Skeletal muscle satellite cell (primary cell): Measurements from ENCODE around the gene MEAF6.

Source experiments
- H3K27me3 ChIP-seq: 2 replicates; pipeline ENCODE4 v1.7.0; 2013; ENCODE audit warnings: low read length; ENCODE audit not compliant: control insufficient read depth, insufficient read depth
- H3K36me3 ChIP-seq: 2 replicates; pipeline ENCODE4 v1.7.0; 2013; ENCODE audit warnings: mild to moderate bottlenecking, control low read depth, low read length; ENCODE audit not compliant: insufficient read depth
- H3K4me1 ChIP-seq: 2 replicates; pipeline ENCODE4 v1.7.0; 2013; ENCODE audit warnings: low read length; ENCODE audit not compliant: control insufficient read depth, insufficient read depth
- H3K4me2 ChIP-seq: 2 replicates; pipeline ENCODE4 v1.7.0; 2013; ENCODE audit warnings: mild to moderate bottlenecking, low read length
- H3K4me3 ChIP-seq: 2 replicates; pipeline ENCODE4 v1.7.0; 2013; ENCODE audit warnings: low read length
- H3K9ac ChIP-seq: 2 replicates; pipeline ENCODE4 v1.7.0; 2013; ENCODE audit warnings: mild to moderate bottlenecking, low read depth, low read length, moderate library complexity
- H3K9me3 ChIP-seq: replicated peaks from 2 replicates; pipeline ENCODE4 v1.7.0; 2013; ENCODE audit warnings: mild to moderate bottlenecking, control low read depth, low read length

The MEAF6 gene

GRCh38 chr1:37497832-37498231 is 16.7 kb downstream of the MEAF6 start:
- Histone ChIP-seq H3K9me3 (no peaks in the 10 kb centered on the region), H3K4me3 (no peak overlapping the region), H3K27me3 (no peaks in the 10 kb centered on the region), H3K4me1 (peaks cover 28% of the 10 kb centered on the region), H3K36me3 (peaks cover 45% of the 10 kb centered on the region), H3K9ac (no peak overlapping the region), H3K4me2 (no peak overlapping the region)

- Histone ChIP-seq H3K4me1 (peaks cover 28% of the 10 kb centered on the region), H3K9me3 (no peaks in the 10 kb centered on the region), H3K4me3 (no peak overlapping the region), H3K4me2 (no peak overlapping the region), H3K27me3 (no peaks in the 10 kb centered on the region), H3K9ac (no peak overlapping the region), H3K36me3 (peaks cover 43% of the 10 kb centered on the region)
Measured at GRCh38 chr1:37495875-37496274, 18.7 kb downstream of the MEAF6 start.

GRCh38 chr1:37493336-37494098 is 21.0 kb downstream of the MEAF6 start:
- Histone ChIP-seq H3K36me3 (peaks cover 49% of the 10 kb centered on the region), H3K4me1 (peaks cover 13% of the 10 kb centered on the region), H3K9ac (no peak overlapping the region), H3K9me3 (no peaks in the 10 kb centered on the region), H3K27me3 (no peaks in the 10 kb centered on the region), H3K4me2 (no peak overlapping the region), H3K4me3 (no peak overlapping the region)

GRCh38 chr1:37487619-37487984 is 27.0 kb downstream of the MEAF6 start:
- Histone ChIP-seq H3K4me1 (peaks cover 30% of the 10 kb centered on the region), H3K4me2 (no peak overlapping the region), H3K9ac (no peak overlapping the region), H3K36me3 (peaks cover 63% of the 10 kb centered on the region), H3K4me3 (no peak overlapping the region), H3K27me3 (no peaks in the 10 kb centered on the region), H3K9me3 (no peaks in the 10 kb centered on the region)

- Histone ChIP-seq H3K9me3 (no peaks in the 10 kb centered on the region), H3K36me3 (peaks cover 63% of the 10 kb centered on the region), H3K4me3 (peak overlapping the region; percentile 19), H3K4me2 (peak overlapping the region; percentile 27), H3K9ac (peak overlapping the region; percentile 69), H3K27me3 (no peaks in the 10 kb centered on the region), H3K4me1 (peaks cover 30% of the 10 kb centered on the region)
Measured at GRCh38 chr1:37486680-37487618, 27.6 kb downstream of the MEAF6 start.

- peaks cover 30% of the 10 kb centered on the region for H3K4me1 ChIP-seq
- H3K9me3 ChIP-seq, result no peaks in the 10 kb centered on the region
- no peaks in the 10 kb centered on the region for H3K27me3 ChIP-seq
- peak overlapping the region; percentile 27 for H3K4me2 ChIP-seq
- peak overlapping the region; percentile 69 for H3K9ac ChIP-seq
- H3K4me3 ChIP-seq, result peak overlapping the region; percentile 19
- H3K36me3 ChIP-seq, result peaks cover 69% of the 10 kb centered on the region
Measured at GRCh38 chr1:37485902-37486679, 28.5 kb downstream of the MEAF6 start.

GRCh38 chr1:37484325-37485051 is 30.1 kb downstream of the MEAF6 start:
- Histone ChIP-seq H3K9me3 (no peaks in the 10 kb centered on the region), H3K36me3 (peaks cover 72% of the 10 kb centered on the region), H3K9ac (no peak overlapping the region), H3K27me3 (no peaks in the 10 kb centered on the region), H3K4me3 (no peak overlapping the region), H3K4me1 (peaks cover 41% of the 10 kb centered on the region), H3K4me2 (no peak overlapping the region)

GRCh38 chr1:37483785-37484184 is 30.8 kb downstream of the MEAF6 start:
- Histone ChIP-seq H3K9me3 (no peaks in the 10 kb centered on the region), H3K4me2 (no peak overlapping the region), H3K9ac (no peak overlapping the region), H3K4me3 (no peak overlapping the region), H3K4me1 (peaks cover 48% of the 10 kb centered on the region), H3K27me3 (no peaks in the 10 kb centered on the region), H3K36me3 (peaks cover 71% of the 10 kb centered on the region)

GRCh38 chr1:37482796-37483744 is 31.5 kb downstream of the MEAF6 start:
- H3K4me3 ChIP-seq, result no peak overlapping the region
- peaks cover 71% of the 10 kb centered on the region for H3K36me3 ChIP-seq
- H3K9ac ChIP-seq, result no peak overlapping the region
- H3K27me3 ChIP-seq, result no peaks in the 10 kb centered on the region
- no peaks in the 10 kb centered on the region for H3K9me3 ChIP-seq
- H3K4me2 ChIP-seq, result no peak overlapping the region
- peaks cover 55% of the 10 kb centered on the region for H3K4me1 ChIP-seq
